Natural killer cell (primary cell): ENCODE measurements around the gene KCTD21. TPM values are rescaled to one million over a fixed set of nuclear protein-coding genes. Genes with fewer than 3 reads are reported as not detected.

Source experiments
- ATAC-seq, 3 donors: fragments of 150-1000 bp in 2 of 3; fragments of 200-7000 bp in 1 of 3; cut with Tn5 transposase; 1 replicate in 1 of 3; 2 replicates in 2 of 3; pipeline ENCODE4 v1.10.0; 2021; ENCODE audit warnings: mild to moderate bottlenecking in 2 of 3, moderate library complexity in 2 of 3
- DNase-seq, 2 donors: peaks; one replicate each; pipeline versions ENCODE4 v3.0.0 to v3.0.0-alpha.2; 2013 to 2021; ENCODE audit warnings: mixed read lengths in 1 of 2
- H3K27ac ChIP-seq: one replicate; pipeline ENCODE4 v1.5.1; 2013; ENCODE audit warnings: mild to moderate bottlenecking, low read length
- H3K27me3 ChIP-seq: one replicate; pipeline ENCODE4 v1.6.1; 2013; ENCODE audit warnings: low read length; ENCODE audit not compliant: control insufficient read depth, insufficient read depth
- H3K36me3 ChIP-seq: one replicate; pipeline ENCODE4 v1.6.1; 2013; ENCODE audit warnings: low read length; ENCODE audit not compliant: control insufficient read depth, insufficient read depth
- H3K4me1 ChIP-seq: one replicate; pipeline ENCODE4 v1.6.1; 2013; ENCODE audit warnings: low read length; ENCODE audit not compliant: control insufficient read depth, insufficient read depth
- H3K4me3 ChIP-seq: one replicate; pipeline ENCODE4 v1.5.1; 2013; ENCODE audit warnings: low read length
- H3K9me3 ChIP-seq: one replicate; pipeline ENCODE4 v1.6.1; 2013; ENCODE audit warnings: low read length; ENCODE audit not compliant: control insufficient read depth, insufficient read depth
- H3K27ac Mint-ChIP-seq, 2 donors: one replicate each; pipeline ENCODE4 v1.8.0; 2022; ENCODE audit warnings: mild to moderate bottlenecking in 2 of 2, mixed read lengths in 2 of 2, moderate library complexity in 1 of 2
- H3K27me3 Mint-ChIP-seq, 2 donors: one replicate each; pipeline ENCODE4 v1.8.0; 2022; ENCODE audit warnings: low read depth in 2 of 2, mixed read lengths in 2 of 2
- H3K36me3 Mint-ChIP-seq: one replicate; pipeline ENCODE4 v1.8.0; 2022; ENCODE audit warnings: mixed read lengths
- H3K4me1 Mint-ChIP-seq, 2 donors: one replicate each; pipeline ENCODE4 v1.8.0; 2022; ENCODE audit warnings: mixed read lengths in 2 of 2
- H3K4me3 Mint-ChIP-seq: one replicate; pipeline ENCODE4 v1.8.0; 2022; ENCODE audit warnings: mild to moderate bottlenecking, moderate library complexity, mixed read lengths
- H3K9me3 Mint-ChIP-seq, 2 donors: one replicate each; pipeline ENCODE4 v1.8.0; 2022; ENCODE audit warnings: mixed read lengths in 2 of 2
- WGBS: methylation state at CpG from one replicate; pipeline ENCODE4 v1.1.7; 2013; ENCODE audit warnings: missing lambda C conversion rate; ENCODE audit not compliant: insufficient coverage; 5-methylcytosine and 5-hydroxymethylcytosine counted together
- intact Hi-C: fragments of 100-400 bp; cut with micrococcal nuclease; formaldehyde crosslinking; loops from one replicate; pipeline ENCODE4 v1.14.2; 2022
- total RNA-seq, 4 donors: library from RNA; stranded (reverse); fragments of 120-200 nt in 1 of 4; gene quantifications; one replicate each; pipeline versions ENCODE4 v1.2.3 to v1.2.4, GENCODE V29; 2013 to 2022
- TF ChIP-seq, protein P1 (sequence below): fragments of 200-600 bp; IDR thresholded peaks from one replicate; pipeline ENCODE4 v1.8.0; 2022; ENCODE audit warnings: antibody characterized with exemption

Gene KCTD21
- total RNA-seq, 3 donors from 2014 or later (not counting 1 experiment from before 2014, with no cell fraction given), result 1.7 to 2.7 (median 2.2) TPM

DNA sequence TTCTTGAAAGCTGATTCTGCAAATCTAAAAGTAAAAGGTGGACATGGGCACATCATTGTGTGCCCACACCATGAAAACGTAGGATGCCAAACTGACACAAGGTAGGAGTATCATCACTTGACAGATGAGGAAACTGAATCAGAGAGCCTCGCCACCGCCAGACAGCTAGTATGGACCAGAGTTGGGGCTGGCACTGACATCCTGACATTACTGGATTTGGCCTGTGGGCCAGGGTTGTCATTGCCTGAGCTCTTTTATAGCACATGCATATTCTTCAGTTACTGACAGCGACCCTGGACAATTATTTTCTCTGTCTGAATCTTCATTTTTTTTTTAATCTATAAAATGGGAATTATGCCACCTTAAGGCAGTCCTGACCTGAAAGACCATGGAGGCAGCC lies 16.8 kb upstream of the KCTD21 start:
- Mint-ChIP-seq H3K4me1 (peaks cover 16 to 19% of the 10 kb centered on the region in 2 donors), H3K27me3 (no peaks in the 10 kb centered on the region), H3K36me3 (no peaks in the 10 kb centered on the region), H3K9me3 (no peaks in the 10 kb centered on the region), H3K4me3 (no peak overlapping the region), H3K27ac (no peak overlapping the region)
- no peak for ATAC-seq
- H3K27me3 ChIP-seq, result no peaks in the 10 kb centered on the region
- intact Hi-C loops, result no loop called here
- WGBS, result 95% methylated on average over 4 of the region's 4 CpGs
- H3K36me3 ChIP-seq, result peaks cover under 1% of the 10 kb centered on the region
- H3K4me3 ChIP-seq, result no peak overlapping the region
- no peaks in the 10 kb centered on the region for H3K9me3 ChIP-seq
- no peak overlapping the region for H3K27ac ChIP-seq
- peaks cover 18% of the 10 kb centered on the region for H3K4me1 ChIP-seq
- DNase-seq, result no peak
- TF ChIP-seq, protein P1, sequence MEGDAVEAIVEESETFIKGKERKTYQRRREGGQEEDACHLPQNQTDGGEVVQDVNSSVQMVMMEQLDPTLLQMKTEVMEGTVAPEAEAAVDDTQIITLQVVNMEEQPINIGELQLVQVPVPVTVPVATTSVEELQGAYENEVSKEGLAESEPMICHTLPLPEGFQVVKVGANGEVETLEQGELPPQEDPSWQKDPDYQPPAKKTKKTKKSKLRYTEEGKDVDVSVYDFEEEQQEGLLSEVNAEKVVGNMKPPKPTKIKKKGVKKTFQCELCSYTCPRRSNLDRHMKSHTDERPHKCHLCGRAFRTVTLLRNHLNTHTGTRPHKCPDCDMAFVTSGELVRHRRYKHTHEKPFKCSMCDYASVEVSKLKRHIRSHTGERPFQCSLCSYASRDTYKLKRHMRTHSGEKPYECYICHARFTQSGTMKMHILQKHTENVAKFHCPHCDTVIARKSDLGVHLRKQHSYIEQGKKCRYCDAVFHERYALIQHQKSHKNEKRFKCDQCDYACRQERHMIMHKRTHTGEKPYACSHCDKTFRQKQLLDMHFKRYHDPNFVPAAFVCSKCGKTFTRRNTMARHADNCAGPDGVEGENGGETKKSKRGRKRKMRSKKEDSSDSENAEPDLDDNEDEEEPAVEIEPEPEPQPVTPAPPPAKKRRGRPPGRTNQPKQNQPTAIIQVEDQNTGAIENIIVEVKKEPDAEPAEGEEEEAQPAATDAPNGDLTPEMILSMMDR, result no peak

DNA sequence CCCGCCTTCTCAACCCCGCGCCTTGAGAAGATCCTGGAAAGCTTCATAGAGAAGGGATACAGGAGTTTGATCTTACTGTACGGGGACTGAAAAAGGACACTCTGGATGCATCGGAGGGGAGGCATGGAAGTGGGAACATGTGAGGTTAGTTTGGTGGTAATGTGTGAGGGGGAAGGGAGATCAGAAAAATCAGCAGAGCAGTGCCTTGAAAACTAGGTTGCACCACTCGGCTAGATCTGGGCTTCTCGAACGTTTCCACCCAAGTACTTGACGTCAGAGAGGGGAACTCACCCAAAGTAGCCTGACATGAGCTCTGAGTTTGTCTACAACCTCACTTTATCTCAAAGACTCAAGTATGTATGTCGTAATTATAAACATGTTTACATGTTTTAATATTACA lies 14.8 kb upstream of the KCTD21 start:
- no peaks in the 10 kb centered on the region for H3K36me3 ChIP-seq
- Mint-ChIP-seq H3K36me3 (no peaks in the 10 kb centered on the region), H3K9me3 (no peaks in the 10 kb centered on the region), H3K4me1 (peaks cover 16 to 19% of the 10 kb centered on the region in 2 donors), H3K27ac (peak overlapping the region; percentile 80 to 82), H3K27me3 (no peaks in the 10 kb centered on the region), H3K4me3 (peak overlapping the region; percentile 72)
- H3K4me1 ChIP-seq, result peaks cover 18% of the 10 kb centered on the region
- no peak overlapping the region for H3K4me3 ChIP-seq
- H3K9me3 ChIP-seq, result no peaks in the 10 kb centered on the region
- peak overlapping the region; percentile 31 for H3K27ac ChIP-seq
- 43% methylated on average over 9 of the region's 10 CpGs for WGBS
- TF ChIP-seq, protein P1, result no peak
- ATAC-seq (peak; percentile 60 to 70 (median 68)), DNase-seq (peak in 1 of 2 donors; percentile 92)
- no peaks in the 10 kb centered on the region for H3K27me3 ChIP-seq
- intact Hi-C loops, result loop anchor here (2.0 kb wide), 1 partner anchor 14 kb away; the partner anchor contains the start of genes KCTD21 and USP35

DNA sequence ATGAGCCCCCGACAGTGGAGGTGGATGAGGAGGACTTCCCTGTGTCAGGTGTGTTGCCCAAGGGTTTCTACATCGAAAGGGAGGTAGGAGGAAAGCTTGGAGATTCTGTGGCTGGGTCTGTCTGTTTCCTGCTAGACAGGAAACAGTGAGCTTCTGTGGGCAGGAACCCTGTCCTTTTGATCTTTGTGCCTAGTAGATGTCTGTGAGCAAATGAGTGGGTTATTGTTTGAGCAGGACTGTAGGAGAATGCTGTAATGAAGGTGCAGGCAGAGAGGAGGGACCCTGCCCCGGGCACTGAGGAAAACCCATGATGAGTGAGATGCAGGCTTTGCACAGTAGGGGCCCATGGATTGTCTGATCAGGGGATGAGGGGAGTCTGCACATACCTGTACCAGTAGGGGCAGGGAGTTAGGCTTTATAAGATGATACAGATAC lies 14.3 kb upstream of the KCTD21 start:
- intact Hi-C loops, result loop anchor here (2.0 kb wide), 1 partner anchor 14 kb away; the partner anchor contains the start of genes KCTD21 and USP35
- peaks cover 18% of the 10 kb centered on the region for H3K4me1 ChIP-seq

More for the DNA sequence above, 14.3 kb upstream of the KCTD21 start:
- DNase-seq, result peak in 1 of 2 donors; percentile 89
- Histone ChIP-seq H3K4me3 (no peak overlapping the region), H3K9me3 (no peaks in the 10 kb centered on the region), H3K27ac (peak overlapping the region; percentile 31), H3K27me3 (no peaks in the 10 kb centered on the region), H3K36me3 (no peaks in the 10 kb centered on the region)
- H3K4me3 Mint-ChIP-seq, result peak overlapping the region; percentile 72
- H3K4me1 Mint-ChIP-seq, result peaks cover 16 to 19% of the 10 kb centered on the region in 2 donors
- peak; percentile 77 to 86 (median 85) for ATAC-seq
- H3K36me3 Mint-ChIP-seq, result no peaks in the 10 kb centered on the region
- H3K27me3 Mint-ChIP-seq, result no peaks in the 10 kb centered on the region
- H3K9me3 Mint-ChIP-seq, result no peaks in the 10 kb centered on the region
- TF ChIP-seq, protein P1, result no peak
- H3K27ac Mint-ChIP-seq, result peak overlapping the region; percentile 80 to 82
- 2% methylated on average over 3 of the region's 3 CpGs for WGBS
